HTERT RPE-1 (cell line): Measurements from ENCODE around the gene ERF.

Experiments
- in situ Hi-C: fragments of 300-500 bp; cut with MboI; formaldehyde crosslinking; loops from 4 replicates; pipeline ENCODE4 v1.14.3; 2020; ENCODE audit warnings: low sequenced_read_pairs

ERF gene

DNA sequence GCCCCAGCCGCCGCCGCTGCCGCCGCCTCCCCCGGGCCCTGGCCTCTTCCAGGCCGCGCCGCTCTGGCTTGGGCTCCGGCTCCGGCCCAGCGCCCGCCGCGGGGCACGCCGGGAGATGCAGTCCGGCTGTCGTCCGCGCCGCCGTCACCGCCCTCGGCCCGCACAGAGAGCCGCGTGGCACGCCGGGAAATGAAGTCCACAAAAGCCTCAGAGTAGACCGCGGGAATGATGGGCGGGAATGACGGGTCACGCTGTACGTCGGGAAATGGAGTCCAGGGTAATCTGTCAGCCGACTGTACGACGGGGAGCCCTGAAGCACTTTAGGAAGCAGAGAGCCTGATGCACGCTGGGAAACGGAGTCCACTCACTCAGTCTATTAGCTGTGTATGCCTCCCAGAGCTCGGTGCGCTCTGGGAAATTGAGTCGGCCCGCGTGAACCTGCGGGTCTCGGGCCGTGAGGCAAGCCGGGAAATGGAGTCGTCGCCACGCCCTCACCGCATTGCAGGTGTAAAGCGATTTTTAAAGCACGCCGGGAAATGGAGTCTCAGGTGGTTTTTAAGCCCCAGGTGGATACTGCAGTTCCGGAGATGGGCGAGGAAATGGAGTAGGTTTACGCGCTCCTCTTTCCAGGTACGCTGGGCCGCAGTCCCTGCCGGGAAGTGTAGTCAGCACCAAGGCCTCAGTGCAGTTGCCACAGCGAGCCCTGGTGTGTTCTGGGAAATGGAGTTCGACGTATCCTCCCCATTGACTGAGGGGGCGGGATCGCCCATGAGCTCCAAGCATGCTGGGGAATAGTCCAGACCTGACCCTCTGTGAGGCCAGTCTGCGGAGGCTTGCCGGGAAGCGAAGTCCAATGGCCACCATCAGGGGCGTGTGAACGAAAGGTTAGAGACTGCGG lies 12.2 kb downstream of the ERF start, which contains the start of gene GSK3A:
GSK3A (minus strand) TSS at position 91 of the 898 bp plus-strand sequence. CDS start 137 bp downstream, outside the sequence.
- in situ Hi-C loops = no loop called here

DNA sequence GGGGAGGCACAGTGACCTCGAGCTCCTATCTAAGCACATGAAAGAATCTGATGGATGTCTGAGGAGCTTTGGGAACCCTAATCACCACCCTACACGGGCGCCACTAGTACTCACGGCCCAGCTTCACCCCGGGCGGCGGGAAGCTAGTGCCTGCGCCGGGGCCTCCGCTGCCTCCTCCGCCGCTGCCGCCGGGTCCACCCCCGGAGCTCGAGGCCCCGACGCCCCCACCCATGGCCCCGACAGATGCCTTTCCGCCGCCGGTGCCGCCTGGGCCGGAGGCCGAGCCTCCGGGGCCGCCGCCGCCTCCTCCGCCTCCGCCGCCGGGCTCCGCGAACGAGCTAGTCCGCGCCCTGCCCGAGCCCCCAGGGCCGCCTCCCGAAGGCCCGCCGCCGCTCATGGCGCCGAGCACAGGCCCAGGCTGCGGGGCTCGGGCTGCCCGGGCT lies 12.8 kb downstream of the ERF start:
- in situ Hi-C loops = no loop called here

DNA sequence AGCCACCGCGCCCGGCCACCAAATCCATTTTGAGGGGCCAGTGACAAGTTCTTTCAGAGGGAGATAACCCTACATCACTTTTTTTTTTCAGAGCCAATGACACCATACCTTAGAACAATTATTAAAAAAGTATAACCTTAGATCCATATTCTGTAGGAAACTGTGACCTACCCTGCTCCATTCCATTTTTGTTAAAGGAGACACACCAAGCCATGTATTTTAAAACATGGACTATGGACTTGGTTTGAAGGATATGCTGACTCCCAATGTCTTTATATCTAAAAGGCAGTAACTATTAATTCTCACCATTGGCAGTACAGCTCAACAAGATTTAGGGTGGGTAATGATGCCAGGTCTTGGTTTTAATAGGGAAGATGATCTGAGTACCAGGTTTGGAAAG lies 13.6 kb downstream of the ERF start:
- in situ Hi-C loops = no loop called here

GRCh38 chr19:42239544-42240220 lies 15.2 kb downstream of the ERF start:
- in situ Hi-C loops = no loop called here

DNA sequence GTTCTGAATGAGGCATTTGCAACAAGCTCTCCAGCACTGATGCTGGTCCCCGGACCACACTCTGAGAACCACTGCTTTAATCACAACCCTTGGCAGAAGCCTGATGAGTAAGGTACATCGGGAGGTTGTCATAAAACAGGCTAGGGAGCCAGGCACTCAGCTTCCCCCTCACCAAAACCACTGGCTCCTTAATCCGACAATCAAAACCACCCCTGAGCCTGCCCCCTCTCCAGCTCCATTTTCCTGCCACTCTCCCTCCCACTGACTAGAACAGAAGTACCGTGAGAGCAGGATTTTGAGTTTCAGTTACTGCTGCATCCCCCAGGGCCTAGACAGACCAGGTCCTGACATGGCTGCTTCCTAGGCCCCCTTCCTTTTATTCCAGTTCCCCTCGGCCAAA lies 19.7 kb downstream of the ERF start:
- in situ Hi-C loops = no loop called here

GRCh38 chr19:42234364-42234763 lies 20.6 kb downstream of the ERF start:
- in situ Hi-C loops = no loop called here

GRCh38 chr19:42233678-42234292 lies 21.1 kb downstream of the ERF start:
- in situ Hi-C loops = no loop called here

- in situ Hi-C loops = no loop called here
Measured at GRCh38 chr19:42233106-42233505, 21.8 kb downstream of the ERF start.

GRCh38 chr19:42232435-42232834 lies 22.5 kb downstream of the ERF start:
- in situ Hi-C loops = no loop called here

GRCh38 chr19:42230571-42230970 lies 24.4 kb downstream of the ERF start:
- in situ Hi-C loops = no loop called here

- in situ Hi-C loops = no loop called here
Measured at GRCh38 chr19:42229855-42230351, 25.0 kb downstream of the ERF start.

DNA sequence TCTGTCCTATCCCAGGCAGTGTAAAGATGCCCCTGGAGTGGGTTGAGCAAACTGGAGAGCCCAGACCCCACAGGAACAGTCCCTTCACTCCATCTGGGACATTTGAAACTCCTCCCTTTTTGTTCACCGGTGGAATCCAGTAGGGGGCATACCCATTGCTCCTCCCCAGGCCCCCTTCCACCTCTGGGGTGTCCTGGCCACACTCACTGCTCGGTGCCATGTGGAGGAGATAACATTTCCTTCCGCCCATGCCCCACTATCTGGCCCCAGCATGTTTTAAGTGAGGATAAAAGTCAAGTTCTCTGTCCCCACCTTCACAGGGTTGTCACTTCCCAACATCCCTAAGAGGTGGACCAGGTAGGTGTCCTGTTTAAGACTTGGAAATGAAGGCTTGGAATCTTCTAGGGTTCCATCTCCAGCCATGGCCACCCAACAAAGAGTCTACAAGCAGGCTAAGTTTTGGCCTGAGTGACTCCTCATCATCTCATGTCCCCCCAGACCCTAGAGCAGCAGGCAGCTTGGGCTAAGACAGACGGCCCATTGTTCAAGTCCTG lies 25.6 kb downstream of the ERF start:
- in situ Hi-C loops = no loop called here

GRCh38 chr19:42228641-42229040 lies 26.3 kb downstream of the ERF start:
- in situ Hi-C loops = no loop called here

GRCh38 chr19:42226886-42227285 lies 28.0 kb downstream of the ERF start:
- in situ Hi-C loops = no loop called here

DNA sequence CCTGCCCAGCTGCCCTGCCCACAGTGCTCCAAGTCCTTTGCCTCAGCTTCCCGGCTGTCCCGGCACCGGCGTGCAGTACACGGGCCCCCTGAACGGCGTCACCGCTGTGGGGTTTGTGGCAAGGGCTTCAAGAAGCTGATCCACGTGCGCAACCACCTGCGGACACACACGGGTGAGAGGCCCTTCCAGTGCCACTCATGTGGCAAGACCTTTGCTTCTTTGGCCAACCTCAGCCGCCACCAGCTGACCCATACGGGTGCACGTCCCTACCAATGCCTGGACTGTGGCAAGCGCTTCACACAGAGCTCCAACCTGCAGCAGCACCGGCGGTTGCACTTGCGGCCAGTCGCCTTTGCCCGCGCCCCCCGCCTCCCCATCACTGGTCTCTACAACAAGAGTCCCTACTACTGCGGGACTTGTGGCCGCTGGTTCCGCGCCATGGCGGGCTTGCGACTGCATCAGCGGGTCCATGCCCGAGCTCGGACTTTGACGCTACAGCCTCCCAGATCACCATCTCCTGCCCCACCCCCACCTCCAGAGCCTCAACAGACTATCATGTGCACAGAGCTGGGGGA lies 29.1 kb downstream of the ERF start:
- in situ Hi-C loops = no loop called here

DNA sequence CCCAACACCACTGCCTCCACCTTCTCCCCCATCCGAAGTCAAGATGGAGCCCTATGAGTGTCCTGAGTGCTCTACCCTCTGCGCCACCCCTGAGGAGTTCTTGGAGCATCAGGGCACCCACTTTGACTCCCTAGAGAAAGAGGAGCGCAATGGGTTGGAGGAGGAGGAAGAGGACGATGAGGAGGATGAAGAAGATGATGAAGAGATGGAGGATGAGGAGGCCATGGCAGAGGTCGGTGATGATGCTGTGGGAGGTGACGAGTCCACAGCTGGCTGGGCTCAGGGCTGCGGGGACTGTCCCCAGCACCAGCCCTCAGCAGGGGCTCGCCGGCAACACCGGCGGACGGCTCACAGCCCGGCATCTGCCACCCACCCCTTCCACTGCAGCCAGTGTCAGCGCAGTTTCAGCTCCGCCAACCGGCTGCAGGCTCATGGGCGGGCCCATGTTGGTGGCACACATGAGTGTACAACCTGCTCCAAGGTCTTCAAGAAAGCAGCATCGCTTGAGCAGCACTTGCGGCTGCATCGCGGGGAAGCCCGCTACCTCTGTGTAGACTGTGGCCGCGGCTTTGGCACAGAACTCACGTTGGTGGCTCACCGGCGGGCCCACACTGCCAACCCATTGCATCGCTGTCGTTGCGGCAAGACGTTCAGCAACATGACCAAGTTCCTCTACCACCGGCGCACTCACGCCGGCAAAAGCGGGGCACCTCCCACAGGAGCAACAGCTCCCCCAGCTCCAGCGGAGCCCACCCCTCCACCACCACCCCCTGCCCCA lies 29.8 kb downstream of the ERF start:
- in situ Hi-C loops = no loop called here

DNA sequence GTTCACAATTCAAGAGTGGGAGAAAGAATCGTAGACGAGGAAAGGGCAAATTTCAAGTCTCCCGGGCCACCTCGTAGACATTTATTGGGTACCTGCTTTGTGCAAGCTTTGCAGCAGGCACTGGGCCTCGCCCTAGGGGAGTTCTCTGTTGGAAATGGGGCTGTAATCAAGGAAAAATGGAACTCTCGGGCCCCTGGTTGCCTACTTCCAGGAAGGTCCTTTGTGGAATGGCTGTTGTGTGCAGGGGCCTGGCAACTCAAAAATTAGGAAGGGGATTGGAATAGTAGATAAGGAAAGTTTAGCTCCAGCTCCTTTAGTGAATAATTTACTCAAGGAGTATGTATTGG lies 34.2 kb downstream of the ERF start:
- in situ Hi-C loops = no loop called here

DNA sequence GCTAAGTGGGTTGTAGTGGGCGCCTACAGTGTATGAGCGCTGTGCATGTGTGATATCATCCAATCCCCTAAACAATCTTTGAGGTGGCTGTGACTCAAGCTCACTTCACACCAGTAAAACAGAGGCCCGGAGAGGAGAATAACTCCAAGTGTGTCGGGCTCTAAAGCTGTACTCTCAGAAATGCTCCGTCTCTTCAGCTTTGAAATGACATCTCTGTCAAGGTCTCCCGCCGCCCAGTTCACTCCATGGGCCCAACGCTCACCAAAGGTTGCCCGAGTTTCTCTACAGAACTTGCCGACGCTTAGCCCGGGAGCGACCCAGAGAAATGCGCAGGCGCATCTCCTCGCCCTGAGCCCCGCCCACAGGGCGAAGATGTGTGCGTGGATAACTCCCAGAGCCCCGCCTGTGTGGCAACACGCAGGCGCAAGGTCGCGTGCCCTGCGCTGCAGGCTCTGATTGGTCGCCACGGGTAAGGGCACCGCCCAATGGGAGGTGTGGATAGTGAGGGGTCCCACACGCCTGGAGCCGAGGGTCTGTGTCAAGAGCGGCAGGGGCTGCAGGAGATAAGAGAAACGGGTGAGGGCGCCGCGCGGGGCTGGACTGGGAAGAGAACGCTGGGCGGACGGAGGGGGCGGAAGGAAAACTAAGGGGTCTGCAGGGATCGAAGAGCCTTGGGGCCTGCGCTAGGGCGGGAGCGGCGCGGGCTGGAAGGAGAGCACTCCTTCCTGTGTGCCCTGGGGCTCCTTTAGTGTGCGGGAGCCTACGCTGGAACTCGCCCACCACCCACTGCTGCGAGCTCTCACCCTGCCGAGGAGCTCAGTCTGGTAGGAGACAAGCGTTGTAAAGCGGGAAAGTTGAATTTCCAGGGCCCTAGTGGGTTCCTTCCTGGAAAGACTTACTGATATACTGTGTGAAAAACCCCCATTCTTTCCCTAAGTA lies 34.8 kb downstream of the ERF start, which contains the start of gene ZNF526:
ZNF526 (plus strand) TSS at position 501 of the 939 bp plus-strand sequence. CDS start 4,092 bp downstream, outside the sequence.
- in situ Hi-C loops = no loop called here
